Neuron (in vitro differentiated cells): Measurements from ENCODE around the gene C1QTNF9B.

ENCODE experiments used
- H2AFZ ChIP-seq: one replicate; pipeline ENCODE4 v1.6.1; 2013; ENCODE audit warnings: low read depth, mild to moderate bottlenecking, inconsistent platforms, low read length, moderate library complexity
- H3K27me3 ChIP-seq: one replicate; pipeline ENCODE4 v1.6.1; 2013; ENCODE audit warnings: low read length; ENCODE audit not compliant: insufficient read depth
- H3K36me3 ChIP-seq: one replicate; pipeline ENCODE4 v1.6.1; 2013; ENCODE audit warnings: low read length; ENCODE audit not compliant: insufficient read depth
- H3K4me1 ChIP-seq: one replicate; pipeline ENCODE4 v1.6.1; 2013; ENCODE audit warnings: low read length; ENCODE audit not compliant: insufficient read depth
- H3K4me3 ChIP-seq: 2 replicates; pipeline ENCODE4 v1.5.1; 2013; ENCODE audit warnings: mild to moderate bottlenecking, low read length, moderate library complexity
- H3K9me3 ChIP-seq: one replicate; pipeline ENCODE4 v1.6.1; 2013; ENCODE audit warnings: low read length

The C1QTNF9B gene

GRCh38 chr13:23845105-23845725, 52.1 kb downstream of the C1QTNF9B start:
- no peaks in the 10 kb centered on the region for H3K27me3 ChIP-seq
- H3K4me1 ChIP-seq, result peaks cover 5% of the 10 kb centered on the region
- H2AFZ ChIP-seq, result no peak overlapping the region
- H3K9me3 ChIP-seq, result no peaks in the 10 kb centered on the region
- H3K4me3 ChIP-seq, result no peak overlapping the region
- H3K36me3 ChIP-seq, result no peaks in the 10 kb centered on the region

- no peak overlapping the region for H3K4me3 ChIP-seq
- H3K4me1 ChIP-seq, result peaks cover 5% of the 10 kb centered on the region
- H3K36me3 ChIP-seq, result no peaks in the 10 kb centered on the region
- H3K27me3 ChIP-seq, result no peaks in the 10 kb centered on the region
- no peaks in the 10 kb centered on the region for H3K9me3 ChIP-seq
- H2AFZ ChIP-seq, result no peak overlapping the region
Observed at GRCh38 chr13:23844132-23844531, 53.2 kb downstream of the C1QTNF9B start.

- H3K4me1 ChIP-seq, result peaks cover 5% of the 10 kb centered on the region
- no peak overlapping the region for H3K4me3 ChIP-seq
- H3K36me3 ChIP-seq, result no peaks in the 10 kb centered on the region
- H2AFZ ChIP-seq, result no peak overlapping the region
- H3K9me3 ChIP-seq, result no peaks in the 10 kb centered on the region
- no peaks in the 10 kb centered on the region for H3K27me3 ChIP-seq
Observed at GRCh38 chr13:23843436-23843835, 53.9 kb downstream of the C1QTNF9B start.

DNA sequence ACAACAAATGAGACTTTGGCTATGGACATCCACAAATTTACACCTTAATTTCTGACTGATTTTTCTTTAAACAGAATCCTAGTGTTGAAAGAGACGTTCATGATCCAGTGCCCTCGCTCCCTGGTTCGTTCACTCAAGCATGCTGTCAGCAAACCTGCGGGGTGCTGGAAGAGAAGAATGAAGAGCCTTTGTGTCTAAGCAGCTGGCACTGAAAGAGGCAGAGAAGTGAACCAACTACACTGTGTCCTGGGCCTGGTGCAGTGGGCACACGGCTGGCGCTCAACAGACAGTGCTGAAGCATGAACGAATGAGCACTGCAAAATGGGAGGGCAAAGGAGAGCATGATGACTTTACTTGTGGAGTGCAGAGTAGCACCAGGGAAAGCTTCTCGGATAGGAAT, 54.9 kb downstream of the C1QTNF9B start:
- no peak overlapping the region for H3K4me3 ChIP-seq
- H3K9me3 ChIP-seq, result no peaks in the 10 kb centered on the region

More for the DNA sequence above, 54.9 kb downstream of the C1QTNF9B start:
- Histone ChIP-seq H3K4me1 (peaks cover 5% of the 10 kb centered on the region), H2AFZ (no peak overlapping the region), H3K36me3 (no peaks in the 10 kb centered on the region), H3K27me3 (no peaks in the 10 kb centered on the region)
